Measurements from ENCODE around the gene PRR16.

PRR16 gene

DNA sequence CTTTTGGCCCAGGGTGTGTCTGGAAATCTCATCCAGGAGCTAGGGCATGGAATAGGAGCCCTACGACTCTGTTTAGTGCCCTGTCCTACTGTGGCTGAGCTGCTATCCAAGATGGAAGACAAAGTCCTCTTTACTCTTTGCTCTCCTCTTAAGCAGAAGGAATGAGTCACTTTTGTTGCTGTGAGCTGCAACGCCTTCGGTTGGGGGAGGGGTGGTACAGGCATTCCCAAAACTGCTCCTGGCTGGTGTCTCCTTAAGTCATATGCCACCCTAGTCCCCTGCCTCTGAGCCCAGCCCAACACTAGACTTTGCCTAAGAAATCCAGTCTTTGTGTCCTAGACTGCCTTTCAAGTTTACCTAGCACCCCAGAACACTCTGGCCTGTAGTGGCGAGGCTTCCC lies 99.9 kb downstream of the PRR16 start:
- no peak for TF ChIP-seq CTCF (IDR thresholded peaks at IDR 0.05)
- no peaks in the 10 kb centered on the region for H3K4me1 ChIP-seq
- H3K27me3 ChIP-seq (ENCODE audit: control insufficient read depth, insufficient read depth, low read length), result no peaks in the 10 kb centered on the region
- no peaks in the 10 kb centered on the region for H3K36me3 ChIP-seq (ENCODE audit: control insufficient read depth, insufficient read depth, low read length)
- no peak overlapping the region for H3K9ac ChIP-seq
- no peak overlapping the region for H3K4me3 ChIP-seq (ENCODE audit: low read depth, low read length)
- no peak overlapping the region for H3K27ac ChIP-seq
- H3K4me2 ChIP-seq (ENCODE audit: low read length), result no peak overlapping the region
- no peaks in the 10 kb centered on the region for H3K79me2 ChIP-seq
- no peaks in the 10 kb centered on the region for H3K9me3 ChIP-seq (ENCODE audit: control insufficient read depth, low read length)
- no peak overlapping the region for H2AFZ ChIP-seq

DNA sequence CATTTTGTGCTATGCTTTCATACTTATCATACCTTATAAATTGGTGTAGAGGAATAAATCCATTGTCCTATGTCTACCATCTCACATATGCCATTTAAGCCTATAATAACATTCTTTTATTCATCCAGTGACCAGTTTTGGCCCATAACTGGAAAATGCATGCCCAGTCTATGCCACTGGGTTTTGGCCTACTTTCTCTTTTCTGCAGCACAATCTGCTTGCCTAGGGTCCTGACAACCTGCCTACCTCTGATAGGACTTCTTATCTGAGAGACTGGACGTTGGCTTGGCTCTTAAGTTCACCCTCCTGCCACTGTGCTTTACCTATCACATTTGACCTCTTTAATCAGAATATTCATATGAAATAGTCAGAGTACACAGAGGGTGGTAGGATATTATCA lies 103.0 kb downstream of the PRR16 start:
- no peaks in the 10 kb centered on the region for H3K36me3 ChIP-seq (ENCODE audit: control insufficient read depth, insufficient read depth, low read length)

DNA sequence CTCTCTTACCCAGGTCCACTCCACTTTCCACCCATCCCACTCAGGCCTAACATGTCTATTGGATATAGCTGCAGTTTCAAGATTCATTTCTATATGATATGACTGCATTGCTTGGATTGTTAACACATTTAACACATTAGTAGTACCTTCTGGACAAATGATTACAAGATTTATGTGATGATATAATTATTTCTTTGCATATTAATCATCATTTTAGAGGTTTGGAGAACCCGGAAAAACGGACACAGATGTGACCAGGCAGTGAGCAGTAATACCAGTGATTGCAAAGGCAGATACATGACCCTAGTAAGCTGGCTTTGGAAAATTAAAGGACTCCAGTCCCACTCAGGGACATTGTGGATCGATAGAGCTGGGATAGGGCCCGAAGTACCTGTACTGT lies 103.8 kb downstream of the PRR16 start:
- TF ChIP-seq CTCF (IDR thresholded peaks at IDR 0.05), result no peak
- Histone ChIP-seq H3K79me2 (no peaks in the 10 kb centered on the region), H3K27me3 (ENCODE audit: control insufficient read depth, insufficient read depth, low read length) (no peaks in the 10 kb centered on the region), H3K4me1 (no peaks in the 10 kb centered on the region), H2AFZ (no peak overlapping the region), H3K4me3 (ENCODE audit: low read depth, low read length) (no peak overlapping the region), H3K4me2 (ENCODE audit: low read length) (no peak overlapping the region), H3K27ac (no peak overlapping the region), H3K9me3 (ENCODE audit: control insufficient read depth, low read length) (no peaks in the 10 kb centered on the region), H3K9ac (no peak overlapping the region), H3K36me3 (ENCODE audit: control insufficient read depth, insufficient read depth, low read length) (no peaks in the 10 kb centered on the region)

More for the DNA sequence above, 103.0 kb downstream of the PRR16 start:
- TF ChIP-seq CTCF (IDR thresholded peaks at IDR 0.05), result no peak
- Histone ChIP-seq H3K4me3 (ENCODE audit: low read depth, low read length) (no peak overlapping the region), H3K27ac (no peak overlapping the region), H3K79me2 (no peaks in the 10 kb centered on the region), H2AFZ (no peak overlapping the region), H3K27me3 (ENCODE audit: control insufficient read depth, insufficient read depth, low read length) (no peaks in the 10 kb centered on the region), H3K4me1 (no peaks in the 10 kb centered on the region), H3K4me2 (ENCODE audit: low read length) (no peak overlapping the region), H3K9me3 (ENCODE audit: control insufficient read depth, low read length) (no peaks in the 10 kb centered on the region), H3K9ac (no peak overlapping the region)

- Histone ChIP-seq H3K4me3 (ENCODE audit: low read depth, low read length) (no peak overlapping the region), H3K9me3 (ENCODE audit: control insufficient read depth, low read length) (no peaks in the 10 kb centered on the region), H3K4me2 (ENCODE audit: low read length) (no peak overlapping the region), H3K4me1 (no peaks in the 10 kb centered on the region), H2AFZ (no peak overlapping the region), H3K79me2 (no peaks in the 10 kb centered on the region), H3K27me3 (ENCODE audit: control insufficient read depth, insufficient read depth, low read length) (no peaks in the 10 kb centered on the region), H3K27ac (no peak overlapping the region), H3K36me3 (ENCODE audit: control insufficient read depth, insufficient read depth, low read length) (no peaks in the 10 kb centered on the region), H3K9ac (no peak overlapping the region)
- TF ChIP-seq CTCF (IDR thresholded peaks at IDR 0.05), result no peak
Observed at GRCh38 chr5:120568711-120569110, 104.6 kb downstream of the PRR16 start.

DNA sequence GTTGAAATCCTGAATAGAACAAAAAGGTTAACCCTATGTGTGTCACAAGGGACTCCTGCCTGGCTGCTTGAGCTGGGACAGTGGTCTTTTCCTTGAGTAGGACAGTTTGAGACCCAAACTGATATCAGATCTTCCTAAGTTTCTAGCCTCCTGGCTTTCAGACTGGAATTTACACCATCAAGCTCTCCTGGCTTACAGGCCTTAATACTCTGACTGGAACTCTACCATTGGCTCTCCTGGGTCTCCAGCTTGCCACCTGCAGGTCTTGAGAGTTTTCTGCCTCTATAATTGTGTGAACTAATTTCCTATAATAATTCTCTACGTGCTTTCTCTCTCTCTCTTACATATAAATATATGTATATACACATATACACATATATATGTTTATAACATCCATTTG lies 112.5 kb downstream of the PRR16 start:
- no peaks in the 10 kb centered on the region for H3K79me2 ChIP-seq
- no peak overlapping the region for H3K4me3 ChIP-seq (ENCODE audit: low read depth, low read length)
- no peaks in the 10 kb centered on the region for H3K4me1 ChIP-seq

More for the DNA sequence above, 112.5 kb downstream of the PRR16 start:
- no peak overlapping the region for H3K9ac ChIP-seq
- no peak overlapping the region for H3K27ac ChIP-seq
- H3K36me3 ChIP-seq (ENCODE audit: control insufficient read depth, insufficient read depth, low read length), result no peaks in the 10 kb centered on the region
- TF ChIP-seq CTCF (IDR thresholded peaks at IDR 0.05), result no peak
- no peaks in the 10 kb centered on the region for H3K9me3 ChIP-seq (ENCODE audit: control insufficient read depth, low read length)
- H3K27me3 ChIP-seq (ENCODE audit: control insufficient read depth, insufficient read depth, low read length), result no peaks in the 10 kb centered on the region
- no peak overlapping the region for H3K4me2 ChIP-seq (ENCODE audit: low read length)
- no peak overlapping the region for H2AFZ ChIP-seq

All from parathyroid adenoma (tissue), 2 donors.